Measurements from ENCODE around the gene TFPI. TPM values are rescaled to one million over a fixed set of nuclear protein-coding genes. Genes with fewer than 3 reads are reported as not detected.

Gene TFPI
- total RNA-seq, 1 donor from 2014 or later = 66.7 TPM

DNA sequence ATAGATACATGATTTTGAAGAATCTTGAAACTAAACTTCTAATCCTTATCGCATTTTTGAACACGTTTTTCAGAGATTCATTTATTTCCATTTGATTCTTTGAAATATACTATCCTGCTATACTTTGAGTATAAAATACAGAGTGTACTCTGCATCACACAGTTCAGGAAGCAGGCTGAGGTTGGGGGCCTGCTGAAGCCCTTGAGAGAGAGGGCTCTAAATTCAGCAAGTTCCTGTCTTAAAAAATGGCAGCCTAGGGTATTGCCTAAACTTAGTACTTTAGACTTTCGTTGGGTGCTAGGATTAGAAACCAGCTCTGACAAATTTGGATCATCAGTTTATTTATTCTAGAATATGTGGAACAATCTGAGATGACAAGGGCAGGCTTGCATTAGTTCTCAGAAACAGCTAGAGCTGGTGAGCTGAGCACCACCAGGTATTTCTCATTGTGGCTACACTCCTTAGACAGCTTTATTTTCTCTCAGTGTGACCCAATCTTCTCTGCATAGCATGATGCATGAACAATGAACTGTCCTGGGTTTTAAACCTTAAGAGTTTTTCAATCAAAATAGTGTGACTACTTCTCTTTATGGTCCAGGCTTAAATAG lies 49.1 kb downstream of the TFPI start:
- DNase-seq (ENCODE audit: low spot score) = no peak

DNA sequence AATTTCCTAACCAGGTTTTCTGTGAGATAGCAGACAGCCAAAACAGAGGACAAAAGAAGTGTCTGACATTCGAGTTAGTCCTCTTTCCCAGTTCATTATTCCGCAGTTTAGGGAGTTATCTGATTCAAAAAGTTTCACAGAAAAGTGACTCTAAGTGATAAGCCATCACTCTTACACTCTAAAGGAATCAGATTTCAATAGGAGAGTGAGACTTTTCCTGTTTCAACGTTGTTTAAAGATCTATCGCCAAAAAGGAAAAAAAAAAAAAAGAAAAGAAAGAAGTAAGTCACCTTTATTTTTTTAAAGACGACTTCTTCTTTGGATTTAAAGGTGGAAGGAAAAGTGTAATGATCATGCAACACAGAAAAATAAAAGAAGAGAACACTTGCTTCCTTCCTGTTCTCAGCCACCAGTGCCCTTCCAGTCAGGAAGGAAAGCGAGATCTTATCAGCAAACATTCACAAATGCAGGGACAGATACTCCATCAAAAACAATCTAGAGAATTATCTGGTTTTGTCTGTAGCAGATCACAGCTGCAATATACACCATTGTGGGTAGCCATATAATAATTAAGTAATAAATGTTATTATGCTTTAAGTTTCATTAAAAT lies 49.8 kb downstream of the TFPI start:
- DNase-seq (ENCODE audit: low spot score) = no peak

DNA sequence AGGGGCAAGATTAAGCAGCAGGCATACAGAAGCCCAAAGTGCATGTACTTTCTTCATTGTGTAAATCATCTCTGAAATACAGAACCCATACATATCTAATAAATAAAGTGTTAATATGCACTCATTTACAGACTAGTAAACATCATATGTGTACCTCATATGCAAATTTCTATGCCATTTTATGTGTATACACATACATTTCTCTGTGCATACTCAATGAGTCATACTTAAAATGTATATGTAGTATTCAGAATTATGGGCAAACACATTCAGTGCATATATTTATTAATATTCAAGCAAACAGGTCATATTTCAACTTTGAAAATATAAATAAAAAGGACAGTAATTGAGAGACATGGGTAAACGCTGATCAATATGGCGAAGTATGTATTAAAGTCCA lies 50.5 kb downstream of the TFPI start:
- DNase-seq (ENCODE audit: low spot score) = no peak

- DNase-seq (ENCODE audit: low spot score) = no peak
Measured at GRCh38 chr2:187502467-187502866, 51.8 kb downstream of the TFPI start.

- no peak for DNase-seq (ENCODE audit: low spot score)
Measured at GRCh38 chr2:187500585-187501359, 53.5 kb downstream of the TFPI start.

GRCh38 chr2:187499941-187500532 lies 54.2 kb downstream of the TFPI start:
- peak; percentile 66 for DNase-seq (ENCODE audit: low spot score)

GRCh38 chr2:187497858-187498463 lies 56.3 kb downstream of the TFPI start:
- no peak for DNase-seq (ENCODE audit: low spot score)

DNA sequence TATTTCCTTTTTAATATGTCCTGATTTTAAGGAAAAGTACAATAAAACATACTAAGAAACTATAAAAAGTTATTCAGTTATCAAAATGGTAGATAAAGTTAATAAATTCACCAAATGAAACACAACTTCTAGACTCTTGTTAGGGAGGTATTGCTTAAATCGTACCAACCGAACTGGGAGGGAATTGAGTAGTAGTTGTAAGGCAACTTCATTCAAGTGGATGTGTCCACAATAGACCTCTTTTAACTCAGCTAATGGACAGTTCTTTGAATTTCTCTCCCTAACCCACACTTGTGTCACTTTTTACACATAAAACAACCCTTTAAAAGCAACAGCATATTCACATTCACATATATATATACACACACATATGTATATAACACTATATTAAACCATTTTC lies 57.1 kb downstream of the TFPI start:
- DNase-seq (ENCODE audit: low spot score) = no peak

DNA sequence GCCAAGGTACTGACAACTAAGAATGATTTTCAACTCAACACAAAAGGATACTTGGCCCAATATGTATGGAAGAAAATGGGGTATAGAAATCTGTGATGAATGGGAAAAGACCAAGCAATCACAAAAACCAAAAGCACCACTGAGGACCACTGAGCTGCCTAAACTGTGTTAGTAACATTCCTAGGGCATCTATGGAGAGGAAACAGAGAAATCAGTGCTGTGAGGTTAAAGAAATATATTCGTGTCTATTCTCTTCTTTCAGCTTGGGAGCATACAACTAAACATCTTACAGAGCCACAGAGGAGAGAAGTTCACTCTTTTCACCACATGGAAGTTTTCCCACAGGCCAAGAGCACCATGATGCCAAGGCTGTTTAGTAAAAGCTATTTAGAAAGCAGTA lies 58.9 kb downstream of the TFPI start:
- no peak for DNase-seq (ENCODE audit: low spot score)

DNA sequence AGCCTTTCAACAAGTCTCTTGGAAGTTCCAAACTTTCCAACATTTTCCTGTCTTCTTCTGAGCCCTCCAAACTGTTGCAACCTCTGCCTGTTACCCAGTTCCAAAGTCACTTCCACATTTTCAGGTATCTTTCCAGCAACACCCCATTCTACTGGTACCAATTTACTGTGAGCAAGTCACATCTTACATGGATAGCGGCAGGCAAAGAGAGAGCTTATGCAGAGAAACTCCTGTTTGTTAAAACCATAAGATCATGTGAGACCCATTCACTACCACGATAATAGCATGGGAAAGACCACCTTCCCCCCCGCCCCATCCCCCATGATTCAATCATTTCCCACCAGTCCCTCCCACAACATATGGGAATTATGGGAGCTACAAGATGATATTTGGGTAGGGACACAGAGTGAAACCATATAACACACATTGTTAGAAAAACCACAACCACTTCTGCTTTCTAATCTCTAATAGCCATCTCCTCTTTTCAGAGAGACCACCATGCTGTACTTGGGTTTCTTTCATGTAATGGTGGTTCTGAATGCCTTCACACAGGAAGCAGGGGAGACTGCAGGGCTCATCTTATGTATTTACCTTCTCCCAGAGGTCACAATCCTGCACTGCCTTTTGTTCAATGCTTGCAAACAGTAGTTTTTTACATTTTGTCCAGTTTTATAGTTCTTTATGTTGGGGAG lies 60.2 kb downstream of the TFPI start:
- DNase-seq (ENCODE audit: low spot score) = no peak

- DNase-seq (ENCODE audit: low spot score) = no peak
Measured at GRCh38 chr2:187493180-187493579, 61.1 kb downstream of the TFPI start.

DNA sequence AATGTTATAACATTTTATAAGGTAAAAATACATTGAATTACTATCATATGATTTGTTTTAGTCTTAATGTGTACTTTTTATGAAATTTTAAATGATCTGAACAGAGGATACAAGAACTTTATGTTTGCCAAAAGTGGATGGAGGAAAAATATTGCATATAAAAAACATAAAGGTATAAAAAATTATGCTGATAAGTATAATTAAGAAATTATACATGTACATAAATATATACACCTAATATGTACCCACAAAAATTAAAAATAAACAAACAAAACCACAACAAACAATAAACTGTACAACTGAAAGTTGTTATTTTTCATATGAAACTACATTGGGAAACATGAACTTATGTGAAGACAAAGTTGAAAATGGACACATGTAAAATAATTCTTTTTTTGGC lies 68.0 kb downstream of the TFPI start:
- no peak for DNase-seq (ENCODE audit: low spot score)

DNA sequence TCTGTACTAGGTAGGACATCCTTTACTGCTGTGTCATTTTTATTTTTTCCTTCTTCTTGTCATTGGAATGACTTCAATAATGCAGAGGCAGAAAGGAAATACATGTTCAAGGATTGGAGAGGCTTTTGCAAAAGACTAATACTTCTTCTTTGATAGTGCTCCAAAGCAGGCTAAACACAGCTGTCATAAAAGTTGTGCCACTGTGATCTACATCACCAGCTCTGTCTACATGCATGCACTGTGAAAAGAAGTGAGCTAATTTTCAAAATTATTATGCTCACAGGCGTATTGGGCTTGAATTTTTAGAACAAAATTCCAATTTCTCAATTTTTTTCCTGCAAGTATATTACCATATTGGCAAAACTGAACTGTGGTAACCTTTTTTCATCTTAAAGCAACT lies 68.7 kb downstream of the TFPI start:
- DNase-seq (ENCODE audit: low spot score) = peak; percentile 68

DNA sequence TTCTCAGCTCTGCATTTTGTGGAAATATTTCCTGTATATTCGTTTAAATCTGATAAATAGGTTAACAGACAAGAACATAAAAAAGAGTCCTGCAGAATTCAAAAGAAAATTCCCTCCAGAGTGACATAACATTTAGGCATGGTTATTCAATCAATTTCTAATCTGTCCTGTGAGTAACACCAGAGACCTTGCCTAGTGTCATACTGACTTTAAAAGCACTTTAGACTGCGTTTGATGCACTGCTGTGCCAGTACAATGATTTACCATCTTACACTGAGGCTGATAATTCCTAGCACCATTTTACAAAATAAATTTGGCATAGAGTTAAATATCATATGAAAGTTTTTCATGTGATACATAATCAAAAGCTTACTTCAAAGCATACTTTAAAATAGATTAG lies 70.7 kb downstream of the TFPI start:
- no peak for DNase-seq (ENCODE audit: low spot score)

GRCh38 chr2:187482796-187483195 lies 71.4 kb downstream of the TFPI start:
- no peak for DNase-seq (ENCODE audit: low spot score)

DNA sequence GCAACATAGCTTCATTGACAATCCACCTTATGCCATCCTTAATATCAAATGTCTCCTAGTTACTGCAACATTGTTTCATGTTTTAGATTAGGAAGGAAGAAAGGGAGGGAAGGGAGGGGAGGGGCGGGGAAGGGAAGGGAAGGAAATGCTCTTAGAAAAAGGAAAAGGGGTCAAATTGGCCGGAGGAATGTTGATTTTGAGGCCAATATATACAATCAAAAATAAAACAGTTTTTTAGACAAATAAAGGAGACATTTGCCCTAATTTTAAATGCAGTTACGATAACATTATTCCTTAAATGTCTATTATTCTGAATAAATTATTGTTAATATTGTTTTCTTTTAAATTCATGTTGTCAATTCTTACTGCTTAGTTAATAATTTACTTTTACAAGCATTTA lies 72.7 kb downstream of the TFPI start:
- DNase-seq (ENCODE audit: low spot score) = no peak

- no peak for DNase-seq (ENCODE audit: low spot score)
Measured at GRCh38 chr2:187478719-187479118, 75.5 kb downstream of the TFPI start.

- peak; percentile 18 for DNase-seq (ENCODE audit: low spot score)
Measured at GRCh38 chr2:187477051-187477450, 77.2 kb downstream of the TFPI start.

DNA sequence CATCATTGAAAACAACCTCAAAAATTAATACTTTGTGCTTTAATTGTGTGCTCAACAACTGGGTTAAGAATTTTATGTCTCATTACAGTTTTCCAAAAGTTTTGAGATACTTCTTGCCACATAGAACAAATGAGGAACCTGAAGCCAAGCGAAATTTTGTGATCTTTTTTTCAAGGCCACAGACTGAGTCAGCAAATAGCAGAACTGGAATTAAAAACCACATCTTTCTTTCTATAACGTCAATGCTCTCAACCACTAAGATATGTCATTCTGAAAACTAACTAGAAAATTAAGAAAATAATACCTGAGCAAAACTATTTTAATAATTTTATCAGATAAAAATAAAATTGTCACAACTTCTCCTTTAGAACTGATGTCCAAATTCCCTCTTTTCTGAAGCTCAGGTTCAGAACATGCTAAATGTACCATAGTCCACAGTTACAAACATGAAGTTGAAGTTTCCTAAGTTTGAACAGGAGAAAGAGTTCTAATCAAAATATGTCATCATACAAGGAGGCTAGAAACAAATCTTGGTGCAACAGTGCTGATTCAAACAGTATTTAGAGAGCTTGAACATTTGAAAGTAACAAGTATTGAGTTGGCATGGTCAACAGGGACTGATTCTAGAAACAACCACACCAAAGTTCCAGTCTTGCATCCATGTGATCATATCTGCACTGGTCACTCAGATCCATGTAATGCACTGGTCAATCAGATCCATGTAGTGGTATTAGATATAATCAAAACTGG lies 78.6 kb downstream of the TFPI start:
- DNase-seq (ENCODE audit: low spot score) = no peak

DNA sequence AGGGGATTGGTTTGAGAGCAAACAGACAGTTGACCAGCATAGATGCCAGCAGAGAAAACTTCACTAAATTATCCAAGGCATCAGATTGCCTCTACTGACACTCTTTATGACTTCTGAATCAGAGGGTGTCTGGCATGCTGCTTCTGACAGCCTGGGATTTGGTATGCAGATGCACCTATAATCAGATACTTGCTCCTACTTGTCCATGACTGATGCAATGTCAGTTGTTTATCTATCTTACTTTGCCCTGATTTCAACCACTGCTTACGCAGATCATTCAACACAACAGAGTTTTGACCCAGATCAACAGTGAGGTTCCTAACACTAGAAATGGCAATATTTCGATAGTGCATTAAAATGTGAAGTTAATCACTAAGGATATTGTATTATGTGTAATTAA lies 83.5 kb downstream of the TFPI start:
- no peak for DNase-seq (ENCODE audit: low spot score)

DNA sequence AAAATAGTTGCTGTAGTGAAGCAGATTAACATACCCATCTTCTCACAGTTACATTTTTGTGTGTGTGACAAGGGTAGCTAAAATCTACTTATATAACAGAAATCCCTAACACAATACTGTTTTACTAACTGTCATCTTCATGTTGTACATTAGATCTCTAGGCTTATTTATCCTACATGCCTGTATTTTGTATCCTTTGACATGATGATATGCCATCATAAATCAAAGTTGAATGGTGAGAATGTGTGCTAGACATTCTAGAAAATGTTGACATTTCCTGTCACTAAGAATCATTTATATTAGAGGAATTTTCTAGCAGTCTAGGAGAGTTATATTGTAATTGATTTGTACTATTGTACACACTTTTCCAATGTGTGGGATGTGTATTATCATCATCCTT lies 84.7 kb downstream of the TFPI start:
- no peak for DNase-seq (ENCODE audit: low spot score)
